ENCODE results near the gene OAS3. TPM values are rescaled to one million over a fixed set of nuclear protein-coding genes. Genes with fewer than 3 reads are reported as not detected.

Gene OAS3
- total RNA-seq, 1 experiment from 2014 or later: 1.2 TPM

GRCh38 chr12:112939761-112940381, 1.6 kb downstream of the OAS3 start:
- DNase-seq (ENCODE audit: low spot score) (no peak), ATAC-seq (no peak)
- ChIA-PET CTCF (interaction anchor here (0.6 to 0.9 kb wide), 2 partner anchors 40 to 968 kb away, joined by 3 to 5 read pairs; no protein-coding TSS in a partner anchor), POLR2A (no interaction called here)
- peaks cover 11% of the 10 kb centered on the region for H3K4me1 Mint-ChIP-seq
- peaks cover 2% of the 10 kb centered on the region; the same call in 1 of the 2 replicates for H3K9me3 Mint-ChIP-seq
- peaks cover 26% of the 10 kb centered on the region for H3K27me3 Mint-ChIP-seq (ENCODE audit: low read depth)
- no peaks in the 10 kb centered on the region for H3K36me3 Mint-ChIP-seq
- no peak overlapping the region for H3K27ac Mint-ChIP-seq
- TF ChIP-seq STAT6 (CRISPR knock-in tag; conservative IDR thresholded peaks at IDR 0.05; ENCODE audit: low read depth) (no peak), OVOL2 (CRISPR knock-in tag; IDR thresholded peaks at IDR 0.05; ENCODE audit: borderline replicate concordance) (no peak), TEAD1 (CRISPR knock-in tag; IDR thresholded peaks at IDR 0.05) (no peak), ZNF532 (CRISPR knock-in tag; IDR thresholded peaks at IDR 0.05; ENCODE audit: borderline replicate concordance) (no peak), E2F1 (CRISPR knock-in tag; IDR thresholded peaks at IDR 0.05) (no peak), ESRRA (CRISPR knock-in tag; IDR thresholded peaks at IDR 0.05; ENCODE audit: borderline replicate concordance) (no peak), ZNF317 (CRISPR knock-in tag; IDR thresholded peaks at IDR 0.05; ENCODE audit: borderline replicate concordance, low read depth) (no peak), NR1H2 (CRISPR knock-in tag; IDR thresholded peaks at IDR 0.05) (no peak), USF1 (CRISPR knock-in tag; IDR thresholded peaks at IDR 0.05) (no peak), E2F5 (CRISPR knock-in tag; IDR thresholded peaks at IDR 0.05) (no peak), SMAD4 (CRISPR knock-in tag; IDR thresholded peaks at IDR 0.05) (no peak), TCF7 (CRISPR knock-in tag; IDR thresholded peaks at IDR 0.05; ENCODE audit: low read depth) (no peak)
- no peak overlapping the region for H3K4me3 Mint-ChIP-seq

- ChIA-PET CTCF (no interaction called here), POLR2A (no interaction called here)
- H3K36me3 Mint-ChIP-seq: no peaks in the 10 kb centered on the region
- TF ChIP-seq NR1H2 (CRISPR knock-in tag; IDR thresholded peaks at IDR 0.05) (no peak), RORB (CRISPR knock-in tag; IDR thresholded peaks at IDR 0.05) (no peak)
- no peak for DNase-seq (ENCODE audit: low spot score)
- H3K27me3 Mint-ChIP-seq (ENCODE audit: low read depth): peaks cover 26% of the 10 kb centered on the region
- 0 out of 2 replicates have a peak, but pooled peaks cover 3% of the 10 kb centered on the region for H3K9me3 Mint-ChIP-seq
- H3K4me3 Mint-ChIP-seq: no peak overlapping the region
- H3K27ac Mint-ChIP-seq: no peak overlapping the region
- ATAC-seq: no peak
- H3K4me1 Mint-ChIP-seq: peaks cover 11% of the 10 kb centered on the region
Observed at GRCh38 chr12:112941528-112942335, 3.5 kb downstream of the OAS3 start.

Data from WTC11 (cell line).